Measurements from ENCODE around the gene OTUB2. TPM values are rescaled to one million over a fixed set of nuclear protein-coding genes. Genes with fewer than 3 reads are reported as not detected.

OTUB2 gene
- total RNA-seq, 2 donors from 2014 or later, result 2.2 to 2.7 TPM

- no peak for TF ChIP-seq CTCF (IDR thresholded peaks at IDR 0.05)
- Histone ChIP-seq H3K4me1 (no peaks in the 10 kb centered on the region), H3K9me3 (no peaks in the 10 kb centered on the region), H3K27me3 (no peaks in the 10 kb centered on the region), H3K4me3 (no peak overlapping the region), H3K36me3 (no peaks in the 10 kb centered on the region), H3K27ac (no peak overlapping the region), H3K9ac (ENCODE audit: low read depth in 2 of 2, low read length in 2 of 2) (no peak overlapping the region)
- intact Hi-C loops (cut with DNase I), result no loop called here
- no peak for DNase-seq
These were observed 61.8 kb downstream of the OTUB2 start for GRCh38 chr14:94087891-94088290.

- intact Hi-C loops (cut with DNase I), result no loop called here
- no peaks in the 10 kb centered on the region for H3K36me3 ChIP-seq
- no peak overlapping the region for H3K27ac ChIP-seq
- DNase-seq, result no peak
- no peaks in the 10 kb centered on the region for H3K4me1 ChIP-seq
- TF ChIP-seq CTCF (IDR thresholded peaks at IDR 0.05), result no peak
- no peaks in the 10 kb centered on the region for H3K27me3 ChIP-seq
- no peak overlapping the region for H3K4me3 ChIP-seq
- no peak overlapping the region for H3K9ac ChIP-seq (ENCODE audit: low read depth in 2 of 2, low read length in 2 of 2)
- no peaks in the 10 kb centered on the region for H3K9me3 ChIP-seq
These were observed 62.4 kb downstream of the OTUB2 start for GRCh38 chr14:94088516-94088915.

GRCh38 chr14:94089479-94089878, 63.3 kb downstream of the OTUB2 start:
- no peaks in the 10 kb centered on the region for H3K36me3 ChIP-seq
- intact Hi-C loops (cut with DNase I), result no loop called here
- TF ChIP-seq CTCF (IDR thresholded peaks at IDR 0.05), result no peak
- H3K9me3 ChIP-seq, result no peaks in the 10 kb centered on the region
- H3K27ac ChIP-seq, result no peak overlapping the region
- no peaks in the 10 kb centered on the region for H3K27me3 ChIP-seq
- no peak overlapping the region for H3K9ac ChIP-seq (ENCODE audit: low read depth in 2 of 2, low read length in 2 of 2)
- no peak for DNase-seq
- H3K4me1 ChIP-seq, result no peaks in the 10 kb centered on the region
- H3K4me3 ChIP-seq, result no peak overlapping the region

GRCh38 chr14:94093418-94093817, 67.3 kb downstream of the OTUB2 start:
- Histone ChIP-seq H3K27me3 (no peaks in the 10 kb centered on the region), H3K27ac (no peak overlapping the region)

GRCh38 chr14:94097091-94097490, 71.0 kb downstream of the OTUB2 start:
- intact Hi-C loops (cut with DNase I), result no loop called here

More at GRCh38 chr14:94093418-94093817, 67.3 kb downstream of the OTUB2 start:
- no peak overlapping the region for H3K9ac ChIP-seq (ENCODE audit: low read depth in 2 of 2, low read length in 2 of 2)
- H3K4me1 ChIP-seq, result no peaks in the 10 kb centered on the region
- no peak for DNase-seq
- intact Hi-C loops (cut with DNase I), result no loop called here
- TF ChIP-seq CTCF (IDR thresholded peaks at IDR 0.05), result no peak
- H3K4me3 ChIP-seq, result no peak overlapping the region
- H3K36me3 ChIP-seq, result no peaks in the 10 kb centered on the region
- H3K9me3 ChIP-seq, result no peaks in the 10 kb centered on the region

More at GRCh38 chr14:94097091-94097490, 71.0 kb downstream of the OTUB2 start:
- Histone ChIP-seq H3K27ac (no peak overlapping the region), H3K4me1 (no peaks in the 10 kb centered on the region), H3K4me3 (no peak overlapping the region), H3K9me3 (no peaks in the 10 kb centered on the region), H3K27me3 (no peaks in the 10 kb centered on the region), H3K36me3 (no peaks in the 10 kb centered on the region), H3K9ac (ENCODE audit: low read depth in 2 of 2, low read length in 2 of 2) (no peak overlapping the region)
- DNase-seq, result no peak
- no peak for TF ChIP-seq CTCF (IDR thresholded peaks at IDR 0.05)

Other genes with a start within 250 kb of the OTUB2 start
- 1 to 10 TPM; 1.2 to 4.4 TPM for gene PRIMA1, start 237.9 kb upstream of the OTUB2 start, total RNA-seq
- gene FAM181A, start 99.0 kb upstream of the OTUB2 start, total RNA-seq, result not detected
- 10 to 100 TPM in 1 of 2 donors, 1 to 10 TPM in 1; 1.3 to 13.4 TPM for gene ASB2, start 49.8 kb upstream of the OTUB2 start, total RNA-seq
- gene CCDC197, start 29.0 kb upstream of the OTUB2 start, total RNA-seq, result not detected
- gene DDX24, start 54.9 kb downstream of the OTUB2 start, total RNA-seq, result 100 to 1,000 TPM; 110 to 142 TPM
- 10 to 100 TPM; 15.8 to 27.4 TPM for gene IFI27L1, start 55.0 kb downstream of the OTUB2 start, total RNA-seq
- 100 to 1,000 TPM; 219 to 709 TPM for gene IFI27, start 84.4 kb downstream of the OTUB2 start, total RNA-seq
- gene IFI27L2, start 103.3 kb downstream of the OTUB2 start, total RNA-seq, result 10 to 100 TPM; 27.6 to 51.4 TPM
- under 1 TPM in 1 of 2 donors, not detected in 1; 0.27 TPM for gene PPP4R4, start 148.0 kb downstream of the OTUB2 start, total RNA-seq

All from colonic mucosa (tissue), 4 donors.